ENCODE results near the gene GMFB.

DNA sequence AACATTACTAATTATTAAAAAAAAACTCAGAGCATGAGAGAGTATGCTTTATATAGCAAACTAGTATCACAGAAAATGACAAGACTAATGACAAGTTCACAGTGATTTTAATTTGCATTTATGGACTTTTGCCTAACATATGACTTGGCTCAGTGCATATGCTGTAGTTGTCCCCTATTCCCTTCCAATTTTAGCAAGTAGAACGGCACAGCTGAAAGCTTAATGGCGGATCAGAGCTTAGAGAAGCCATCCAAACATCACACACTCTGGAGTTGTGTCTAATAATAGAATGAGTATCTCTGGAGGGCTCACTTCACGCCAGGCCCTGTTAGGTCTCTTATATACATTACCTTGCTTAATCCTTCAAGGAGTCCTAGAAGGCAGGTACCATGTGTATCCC, 60.9 kb downstream of the GMFB start:
- TF ChIP-seq POLR2AphosphoS5 (IDR thresholded peaks at IDR 0.05; ENCODE audit: low read depth), result no peak
- TF ChIP-seq, protein P1, sequence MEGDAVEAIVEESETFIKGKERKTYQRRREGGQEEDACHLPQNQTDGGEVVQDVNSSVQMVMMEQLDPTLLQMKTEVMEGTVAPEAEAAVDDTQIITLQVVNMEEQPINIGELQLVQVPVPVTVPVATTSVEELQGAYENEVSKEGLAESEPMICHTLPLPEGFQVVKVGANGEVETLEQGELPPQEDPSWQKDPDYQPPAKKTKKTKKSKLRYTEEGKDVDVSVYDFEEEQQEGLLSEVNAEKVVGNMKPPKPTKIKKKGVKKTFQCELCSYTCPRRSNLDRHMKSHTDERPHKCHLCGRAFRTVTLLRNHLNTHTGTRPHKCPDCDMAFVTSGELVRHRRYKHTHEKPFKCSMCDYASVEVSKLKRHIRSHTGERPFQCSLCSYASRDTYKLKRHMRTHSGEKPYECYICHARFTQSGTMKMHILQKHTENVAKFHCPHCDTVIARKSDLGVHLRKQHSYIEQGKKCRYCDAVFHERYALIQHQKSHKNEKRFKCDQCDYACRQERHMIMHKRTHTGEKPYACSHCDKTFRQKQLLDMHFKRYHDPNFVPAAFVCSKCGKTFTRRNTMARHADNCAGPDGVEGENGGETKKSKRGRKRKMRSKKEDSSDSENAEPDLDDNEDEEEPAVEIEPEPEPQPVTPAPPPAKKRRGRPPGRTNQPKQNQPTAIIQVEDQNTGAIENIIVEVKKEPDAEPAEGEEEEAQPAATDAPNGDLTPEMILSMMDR (conservative IDR thresholded peaks at IDR 0.05; ENCODE audit: low read depth in 2 of 2), result no peak
- TF ChIP-seq JUNB (IDR thresholded peaks at IDR 0.05; ENCODE audit: unreplicated experiment), result no peak
- TF ChIP-seq EZH2 (IDR thresholded peaks at IDR 0.05; ENCODE audit: low read depth, unreplicated experiment), result no peak
- TF ChIP-seq ZNF114 (CRISPR knock-in tag; IDR thresholded peaks at IDR 0.05), result no peak

Data from GM23338 (cell line).